ENCODE measurements around the gene PCDHGA12.

- TF ChIP-seq CTCF (IDR thresholded peaks at IDR 0.05) (no peak), EZH2 (IDR thresholded peaks at IDR 0.05; ENCODE audit: borderline replicate concordance, insufficient read depth, low read depth, low read length, poor library complexity, severe bottlenecking) (no peak)
Observed at GRCh38 chr5:141399555-141400258, 30.6 kb upstream of the PCDHGA12 start.

Data from B cell (primary cell).